Stimulated activated CD8-positive, alpha-beta memory T cell treated with anti-CD3 and anti-CD28 coated beads, Interleukin-7, amount 100 ng/mL, for 24 hours (primary cell): Measurements from ENCODE around the gene PISD.
"Not testable (repeated sequence)": the region's sequence is repeated elsewhere in the genome, so short reads cannot be mapped to it uniquely, and the experiment has no call there.

Experiments
- DNase-seq: peaks from one replicate; pipeline ENCODE4 v3.0.0-alpha.2; 2020; ENCODE audit warnings: low read depth

The PISD gene

DNA sequence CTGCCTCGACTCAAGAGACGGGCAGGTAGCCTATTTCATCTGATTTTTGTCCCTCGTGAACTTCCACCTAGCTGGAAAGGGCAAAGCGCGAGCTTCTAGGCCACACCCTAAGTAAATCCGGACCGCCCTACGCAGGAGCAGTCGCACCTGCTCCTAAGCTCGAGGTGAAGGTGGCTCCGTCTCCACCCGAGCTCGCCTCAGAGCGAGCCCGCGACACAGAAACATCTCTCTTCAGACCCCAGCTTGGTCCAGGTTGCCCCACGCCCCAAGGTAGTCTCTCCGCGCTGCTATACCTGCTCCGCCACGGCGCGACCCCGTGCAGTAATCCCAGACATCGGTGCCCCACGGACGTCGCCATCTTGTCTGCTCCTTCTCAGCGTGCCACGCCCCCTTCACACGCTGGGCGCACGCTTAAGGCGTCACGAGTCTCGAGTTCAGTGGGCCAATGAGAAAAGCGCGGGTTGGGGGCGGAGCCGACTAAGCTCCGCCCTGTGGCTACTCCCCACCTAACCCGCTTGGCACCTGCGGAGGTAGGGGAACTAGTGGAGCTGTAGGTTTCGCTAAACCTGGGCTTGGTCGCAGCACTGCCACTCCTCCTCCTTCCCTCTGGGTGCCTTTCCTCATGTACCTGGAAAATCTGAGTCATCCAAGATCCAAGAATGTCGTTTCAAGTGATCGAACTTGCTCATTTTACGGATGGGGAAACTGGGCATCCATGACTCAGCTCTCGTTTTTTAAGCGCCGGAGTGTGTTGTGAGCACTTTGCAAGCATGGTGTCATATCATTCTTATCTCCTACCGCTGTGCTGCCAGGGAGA, at the start of gene PISD:
Gene PISD, minus strand, starts transcription at position 365 of the 817 bp plus-strand sequence. Its CDS starts 7 bp downstream, at position 358.
- peak; percentile 91 for DNase-seq

DNA sequence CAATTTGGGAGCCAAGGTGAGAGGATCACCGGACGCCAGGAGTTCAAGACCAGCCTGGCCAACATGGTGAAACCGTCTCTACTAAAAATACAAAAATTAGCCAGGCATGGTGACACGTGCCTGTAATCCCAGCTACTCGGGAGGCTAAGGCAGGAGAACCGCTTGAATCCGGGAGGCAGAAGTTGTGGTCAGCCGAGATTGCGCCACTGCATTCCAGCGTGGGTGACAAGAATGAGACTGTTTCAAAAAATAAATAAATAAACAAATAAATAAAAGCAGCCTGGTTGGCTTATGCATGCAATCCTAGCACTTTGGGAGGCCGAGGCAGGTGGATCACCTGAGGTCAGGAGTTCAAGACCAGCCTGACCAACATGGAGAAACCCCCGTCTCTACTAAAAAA, 49.2 kb upstream of the PISD start:
- not testable (repeated sequence) for DNase-seq

- DNase-seq, result no peak
Measured at GRCh38 chr22:31707519-31707918, 45.5 kb upstream of the PISD start.

- no peak for DNase-seq
Measured at GRCh38 chr22:31695423-31695822, 33.4 kb upstream of the PISD start.

DNA sequence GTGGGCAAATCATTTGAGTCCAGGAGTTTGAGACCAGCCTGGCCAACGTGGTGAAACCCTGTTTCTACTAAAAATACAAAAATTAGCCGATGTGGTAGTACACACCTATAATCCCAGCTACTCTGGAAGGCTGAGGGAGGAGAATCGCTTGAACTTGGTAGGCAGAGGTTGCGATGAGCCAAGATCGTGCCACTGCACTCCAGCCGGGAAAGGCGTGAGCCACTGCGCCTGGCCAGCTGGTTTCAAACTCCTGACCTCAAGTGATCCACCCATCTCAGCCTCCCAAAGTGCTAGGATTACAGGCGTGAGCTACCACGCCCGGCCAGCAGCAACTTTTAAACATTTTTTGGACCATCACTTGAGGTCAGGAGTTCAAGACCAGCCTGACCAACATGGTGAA, 32.0 kb upstream of the PISD start:
- DNase-seq, result not testable (repeated sequence)

- no peak for DNase-seq
Measured at GRCh38 chr22:31692186-31692886, 30.3 kb upstream of the PISD start.

- no peak for DNase-seq
Measured at GRCh38 chr22:31691408-31691807, 29.4 kb upstream of the PISD start.

DNA sequence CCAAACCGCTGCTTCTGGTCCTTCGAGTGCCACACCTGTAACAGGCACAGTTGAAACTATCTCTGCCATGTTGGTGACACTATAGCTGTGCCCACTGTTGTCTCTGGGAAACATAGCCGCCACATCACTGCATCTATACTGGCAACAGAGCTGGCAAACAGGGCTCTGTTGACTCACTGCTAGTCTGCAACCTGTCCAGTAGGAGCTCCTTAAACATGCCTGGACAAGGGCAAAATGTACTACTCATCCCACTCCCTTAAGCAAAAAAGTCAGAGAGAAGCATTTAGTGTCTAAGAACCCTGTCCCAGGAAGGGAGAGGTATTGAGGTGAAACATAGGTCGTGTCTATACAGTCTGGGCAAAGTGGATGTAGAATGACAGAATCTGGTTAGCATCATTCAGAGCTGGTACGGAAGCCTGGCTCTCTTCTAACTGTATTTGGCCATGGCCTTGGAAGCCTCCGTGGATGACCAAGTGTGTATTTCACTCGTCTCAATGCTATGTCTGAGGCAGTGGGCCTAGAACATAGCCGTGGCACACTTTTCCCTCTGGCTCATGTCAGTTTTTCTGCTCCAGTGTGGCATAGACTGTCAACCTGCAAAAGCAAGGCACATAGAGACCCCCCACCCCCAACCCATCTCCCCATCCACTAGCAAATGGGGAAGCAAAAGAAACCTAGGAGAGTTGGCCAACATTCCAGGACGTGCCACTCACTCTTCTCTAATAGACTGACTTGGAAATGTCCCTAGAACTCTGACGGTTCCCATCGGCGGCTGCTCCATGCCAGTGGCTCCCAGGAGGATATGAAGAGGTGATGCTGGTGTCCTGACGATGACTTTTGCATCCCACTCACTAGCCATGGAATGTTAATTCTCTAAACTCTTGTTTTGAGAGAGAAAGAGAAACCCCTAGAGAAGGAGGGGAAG, 21.4 kb upstream of the PISD start:
- DNase-seq, result no peak

DNA sequence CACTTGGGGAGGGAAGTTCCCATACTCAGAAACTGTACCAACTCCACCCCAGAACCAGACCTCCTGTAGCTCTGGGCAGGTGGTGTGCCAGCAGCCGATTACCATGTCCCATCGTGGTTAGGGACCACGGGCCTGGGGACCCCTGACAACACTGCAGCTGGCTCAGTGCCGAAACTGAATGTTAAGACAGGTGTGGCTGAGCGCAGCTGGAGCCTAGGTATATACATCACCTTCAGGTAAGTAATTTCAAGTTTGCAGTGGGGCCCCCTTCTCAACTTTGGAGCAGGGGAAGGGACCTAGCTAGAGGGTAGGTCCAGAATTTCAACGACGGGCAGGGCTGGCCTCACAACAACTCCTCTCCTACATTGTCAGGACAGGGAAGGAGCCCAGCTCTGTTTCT, 20.7 kb upstream of the PISD start:
- no peak for DNase-seq

GRCh38 chr22:31681349-31682345, 19.6 kb upstream of the PISD start:
- DNase-seq, result no peak

DNA sequence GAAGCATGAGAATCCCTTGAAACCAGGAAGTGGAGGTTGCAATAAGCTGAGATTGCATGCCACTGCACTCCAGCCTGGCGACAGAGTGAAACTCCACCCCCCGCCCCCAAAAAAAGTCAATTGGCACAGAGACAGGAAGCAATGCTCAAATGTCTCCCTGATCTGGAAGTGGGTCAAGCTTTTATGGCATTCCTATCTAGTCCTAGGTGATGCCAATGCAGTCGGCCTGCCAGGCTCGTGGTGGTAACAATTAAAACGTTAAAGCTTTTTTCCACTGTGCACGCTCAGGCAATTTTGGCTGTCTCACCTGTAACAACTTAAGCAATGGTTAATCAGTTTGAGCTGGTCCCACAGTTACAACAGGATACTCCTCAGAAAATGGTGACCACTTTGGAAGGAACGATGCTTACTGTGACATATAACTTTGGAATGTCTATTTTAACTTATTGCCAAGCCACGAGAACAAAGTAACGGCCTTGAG, 18.9 kb upstream of the PISD start:
- DNase-seq, result no peak

- DNase-seq, result no peak
Measured at GRCh38 chr22:31678748-31679147, 16.7 kb upstream of the PISD start.

DNA sequence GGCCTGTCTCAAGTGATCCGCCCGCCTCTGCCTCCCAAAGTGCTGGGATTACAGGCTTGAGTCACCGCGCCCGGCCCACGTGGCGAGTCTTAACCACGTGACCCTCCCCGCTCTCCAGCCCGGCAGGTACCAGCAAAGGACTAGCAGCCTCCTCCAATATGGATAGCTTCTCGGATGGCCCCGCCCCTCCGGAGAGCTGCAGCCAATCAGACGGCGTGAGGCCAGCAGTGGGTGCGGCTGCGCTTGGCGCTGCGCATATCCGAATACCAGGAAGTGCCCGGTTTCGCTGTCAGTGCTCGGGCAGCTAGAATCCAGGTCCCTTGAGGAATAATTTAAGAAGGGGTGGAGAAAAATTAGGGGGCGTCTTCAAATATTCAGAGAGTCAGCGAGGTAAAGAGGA, 14.7 kb upstream of the PISD start:
- peak; percentile 84 for DNase-seq

- DNase-seq, result not testable (repeated sequence)
Measured at GRCh38 chr22:31674219-31674618, 12.2 kb upstream of the PISD start.

GRCh38 chr22:31668849-31669248, 6.8 kb upstream of the PISD start:
- not testable (repeated sequence) for DNase-seq

DNA sequence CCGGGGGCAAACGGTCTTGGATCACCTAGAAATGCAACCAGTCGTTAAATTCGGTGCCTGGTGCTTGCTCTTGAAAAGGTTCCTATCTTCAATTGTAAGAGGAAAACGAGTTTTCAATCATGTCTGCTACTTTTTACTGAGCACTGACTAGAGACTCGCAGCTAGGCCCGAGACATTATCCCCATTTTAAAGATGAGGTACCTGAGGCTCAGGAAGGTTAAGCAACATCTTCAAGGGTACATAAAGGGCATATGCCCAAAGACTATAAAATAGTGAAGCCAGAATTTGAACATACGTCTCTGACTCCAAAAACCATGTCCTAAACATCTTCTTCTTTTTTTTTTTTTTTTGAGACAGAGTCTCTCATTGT, 638 bp upstream of the PISD start:
- no peak for DNase-seq

DNA sequence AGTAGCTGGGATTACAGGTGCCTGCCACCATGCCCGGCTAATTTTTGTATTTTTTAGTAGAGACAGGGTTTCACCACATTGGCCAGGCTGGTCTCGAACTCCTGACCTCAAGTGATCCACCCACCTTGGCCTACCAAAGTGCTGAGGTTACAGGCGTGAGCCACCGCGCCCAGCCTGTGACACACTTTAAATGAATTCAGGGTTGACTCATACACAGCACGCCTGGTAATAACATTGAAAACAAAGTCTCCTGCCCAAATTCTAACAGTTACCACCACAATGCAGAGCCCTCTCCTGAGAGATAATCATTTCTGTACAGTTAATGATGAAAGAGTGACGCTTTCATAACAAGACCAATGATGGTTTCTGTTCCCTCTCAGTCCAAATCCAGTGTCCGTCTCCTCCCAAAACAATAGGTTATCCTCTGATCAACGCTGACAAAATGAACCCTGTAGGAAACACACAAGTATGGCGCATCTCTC, 1.1 kb downstream of the PISD start:
- not testable (repeated sequence) for DNase-seq

- DNase-seq, result no peak
Measured at GRCh38 chr22:31659246-31659645, 2.8 kb downstream of the PISD start.

- DNase-seq, result no peak
Measured at GRCh38 chr22:31654408-31654807, 7.6 kb downstream of the PISD start.

DNA sequence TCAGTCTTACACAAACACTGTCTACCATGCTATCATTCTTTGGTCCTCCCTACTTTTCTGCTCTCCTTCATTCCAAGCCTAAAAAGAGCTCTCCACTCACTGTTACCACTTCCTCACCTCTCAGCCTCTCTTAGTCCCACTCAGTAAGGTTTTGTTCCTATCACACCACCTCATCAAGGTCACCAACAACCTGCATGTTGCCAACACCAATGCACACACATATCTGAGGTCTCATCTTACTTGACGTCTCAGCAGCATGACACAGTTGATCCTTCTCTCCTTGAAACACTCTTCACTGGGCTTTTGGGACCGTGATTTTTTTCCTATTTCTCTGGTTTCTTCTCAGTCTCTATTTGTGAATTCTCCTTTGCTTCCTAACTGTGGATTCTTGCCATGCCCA, 8.1 kb downstream of the PISD start:
- no peak for DNase-seq
